Progenitor cell of endocrine pancreas (in vitro differentiated cells): ENCODE data around the gene FAHD1. TPM values are rescaled to one million over a fixed set of nuclear protein-coding genes. Genes with fewer than 3 reads are reported as not detected.

Source experiments
- DNase-seq: peaks from one replicate; pipeline ENCODE4 v3.0.0; 2021; ENCODE audit warnings: low spot score; ENCODE audit not compliant: unreplicated experiment
- H3K27ac Mint-ChIP-seq: 2 replicates; pipeline ENCODE4 v1.8.0; 2021; ENCODE audit warnings: mild to moderate bottlenecking, moderate library complexity, mixed read lengths
- H3K27me3 Mint-ChIP-seq: 2 replicates; pipeline ENCODE4 v1.8.0; 2021; ENCODE audit warnings: mixed read lengths
- H3K36me3 Mint-ChIP-seq: 2 replicates; pipeline ENCODE4 v1.8.0; 2022; ENCODE audit warnings: mixed read lengths; ENCODE audit not compliant: insufficient read depth
- H3K4me1 Mint-ChIP-seq: 2 replicates; pipeline ENCODE4 v1.8.0; 2021; ENCODE audit warnings: low read depth, mixed read lengths
- H3K4me3 Mint-ChIP-seq: 2 replicates; pipeline ENCODE4 v1.8.0; 2021; ENCODE audit warnings: low read depth, mild to moderate bottlenecking, moderate library complexity, mixed read lengths
- H3K9me3 Mint-ChIP-seq: 2 replicates; pipeline ENCODE4 v1.8.0; 2021; ENCODE audit warnings: low read depth, mixed read lengths
- total RNA-seq: library from RNA; stranded (reverse); gene quantifications from 2 replicates; pipeline ENCODE4 v1.2.1, GENCODE V29; 2021
- TF ChIP-seq, protein P1 (sequence below): fragments of 200-600 bp; sonication (generic); IDR thresholded peaks from one replicate; pipeline ENCODE4 v1.5.0; 2021; ENCODE audit warnings: antibody characterized with exemption, mild to moderate bottlenecking; ENCODE audit not compliant: unreplicated experiment

The FAHD1 gene
- total RNA-seq, 1 donor from 2014 or later = 26.3 TPM

DNA sequence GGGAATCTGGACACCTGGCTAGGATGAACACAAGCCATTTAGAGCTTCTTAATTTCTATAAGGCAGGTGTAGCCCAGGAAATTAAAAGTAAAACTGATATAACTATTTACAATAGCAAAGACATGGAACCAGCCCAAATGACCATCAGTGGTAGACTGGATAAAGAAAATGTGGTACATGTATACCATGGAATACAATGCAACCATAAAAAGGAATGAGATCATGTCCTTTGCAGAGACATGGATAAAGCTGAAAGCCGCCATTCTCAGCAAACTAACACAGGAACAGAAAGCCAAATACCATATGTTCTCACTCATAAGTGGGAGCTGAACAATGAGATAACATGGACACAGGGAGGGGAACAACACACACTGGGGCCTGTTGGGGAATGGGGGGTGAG lies 19.4 kb downstream of the FAHD1 start:
- no peak overlapping the region for H3K27ac Mint-ChIP-seq
- TF ChIP-seq, protein P1, sequence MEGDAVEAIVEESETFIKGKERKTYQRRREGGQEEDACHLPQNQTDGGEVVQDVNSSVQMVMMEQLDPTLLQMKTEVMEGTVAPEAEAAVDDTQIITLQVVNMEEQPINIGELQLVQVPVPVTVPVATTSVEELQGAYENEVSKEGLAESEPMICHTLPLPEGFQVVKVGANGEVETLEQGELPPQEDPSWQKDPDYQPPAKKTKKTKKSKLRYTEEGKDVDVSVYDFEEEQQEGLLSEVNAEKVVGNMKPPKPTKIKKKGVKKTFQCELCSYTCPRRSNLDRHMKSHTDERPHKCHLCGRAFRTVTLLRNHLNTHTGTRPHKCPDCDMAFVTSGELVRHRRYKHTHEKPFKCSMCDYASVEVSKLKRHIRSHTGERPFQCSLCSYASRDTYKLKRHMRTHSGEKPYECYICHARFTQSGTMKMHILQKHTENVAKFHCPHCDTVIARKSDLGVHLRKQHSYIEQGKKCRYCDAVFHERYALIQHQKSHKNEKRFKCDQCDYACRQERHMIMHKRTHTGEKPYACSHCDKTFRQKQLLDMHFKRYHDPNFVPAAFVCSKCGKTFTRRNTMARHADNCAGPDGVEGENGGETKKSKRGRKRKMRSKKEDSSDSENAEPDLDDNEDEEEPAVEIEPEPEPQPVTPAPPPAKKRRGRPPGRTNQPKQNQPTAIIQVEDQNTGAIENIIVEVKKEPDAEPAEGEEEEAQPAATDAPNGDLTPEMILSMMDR = no peak
- H3K4me1 Mint-ChIP-seq = no peaks in the 10 kb centered on the region
- no peaks in the 10 kb centered on the region for H3K36me3 Mint-ChIP-seq
- no peak overlapping the region for H3K4me3 Mint-ChIP-seq
- peaks cover 29% of the 10 kb centered on the region for H3K27me3 Mint-ChIP-seq
- no peaks in the 10 kb centered on the region for H3K9me3 Mint-ChIP-seq
- DNase-seq = no peak

DNA sequence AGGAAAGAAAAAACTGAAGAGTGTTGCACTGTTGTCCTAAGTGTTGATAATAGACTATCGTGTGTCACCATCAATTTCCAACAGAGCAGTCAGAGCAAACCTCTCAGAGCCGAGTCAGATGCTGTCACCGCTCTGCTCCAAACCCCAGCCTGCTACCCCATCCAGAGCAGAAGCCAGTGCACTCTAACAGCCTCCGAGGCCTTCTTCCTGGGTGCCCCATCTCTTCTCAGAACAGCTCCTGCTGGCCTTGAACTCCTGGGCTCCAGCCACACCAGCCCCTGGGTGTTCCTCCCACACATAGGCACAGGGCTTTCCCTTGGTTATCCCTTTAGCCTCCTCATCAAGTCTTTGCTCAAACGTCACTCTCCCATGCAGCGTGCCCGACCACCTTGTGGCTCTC lies 24.0 kb downstream of the FAHD1 start:
- Mint-ChIP-seq H3K36me3 (no peaks in the 10 kb centered on the region), H3K4me3 (no peak overlapping the region), H3K9me3 (no peaks in the 10 kb centered on the region), H3K27ac (no peak overlapping the region), H3K27me3 (peaks cover 61% of the 10 kb centered on the region), H3K4me1 (no peaks in the 10 kb centered on the region)
- TF ChIP-seq, protein P1 = no peak
- no peak for DNase-seq

DNA sequence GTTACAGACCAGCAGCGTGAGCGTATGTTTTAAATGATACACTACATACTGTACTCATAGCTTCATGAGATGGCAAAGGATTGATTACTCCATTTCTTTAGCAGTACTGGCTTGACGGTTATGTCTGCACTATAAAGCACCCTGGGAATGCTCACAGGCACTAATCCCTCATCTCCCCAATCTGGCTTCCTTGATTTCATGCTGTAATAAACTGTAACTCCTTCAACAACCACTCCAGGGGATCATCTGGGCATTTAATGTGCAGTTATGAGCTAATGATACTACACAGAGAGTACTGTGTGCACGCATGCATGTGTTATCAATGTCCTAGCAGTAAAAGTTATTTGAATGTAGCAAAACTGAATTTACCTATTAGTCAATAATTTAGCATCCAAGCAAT lies 24.8 kb downstream of the FAHD1 start:
- Mint-ChIP-seq H3K27ac (no peak overlapping the region), H3K9me3 (no peaks in the 10 kb centered on the region), H3K27me3 (peaks cover 54% of the 10 kb centered on the region), H3K36me3 (no peaks in the 10 kb centered on the region), H3K4me3 (no peak overlapping the region), H3K4me1 (no peaks in the 10 kb centered on the region)
- TF ChIP-seq, protein P1 = no peak
- no peak for DNase-seq

DNA sequence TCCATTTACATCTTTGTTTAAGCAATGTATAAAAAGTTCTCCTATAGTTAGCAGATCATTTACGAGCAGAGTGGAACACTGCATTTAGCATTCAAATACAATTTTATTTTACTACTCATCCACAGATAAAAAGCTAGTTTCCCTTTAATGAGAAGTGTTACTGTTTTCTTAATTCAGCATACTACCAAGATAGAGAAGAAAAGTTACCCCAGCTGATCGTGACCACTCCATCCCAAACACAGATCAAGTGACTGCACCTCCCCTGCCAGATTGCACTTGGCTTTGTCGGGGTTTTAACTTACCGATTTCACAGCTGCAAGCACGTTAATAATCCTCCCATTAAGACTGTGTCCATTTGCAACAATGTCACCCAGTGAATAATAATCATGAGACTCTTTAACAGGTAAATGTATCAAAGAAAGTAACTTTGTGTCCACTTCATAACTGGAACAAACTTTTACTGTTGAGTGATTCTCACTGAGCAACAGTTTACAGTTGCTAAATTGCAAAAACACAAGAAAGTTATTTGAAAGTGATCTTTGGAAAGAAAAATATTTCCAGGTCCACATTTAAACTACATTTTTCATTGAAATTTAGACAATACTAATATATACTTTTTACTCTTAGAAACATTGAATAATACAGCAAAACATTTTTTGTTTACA lies 30.6 kb downstream of the FAHD1 start:
- Mint-ChIP-seq H3K9me3 (no peaks in the 10 kb centered on the region), H3K4me1 (no peaks in the 10 kb centered on the region), H3K27ac (no peak overlapping the region), H3K27me3 (peaks cover 81% of the 10 kb centered on the region), H3K4me3 (no peak overlapping the region), H3K36me3 (no peaks in the 10 kb centered on the region)
- TF ChIP-seq, protein P1 = no peak
- no peak for DNase-seq

DNA sequence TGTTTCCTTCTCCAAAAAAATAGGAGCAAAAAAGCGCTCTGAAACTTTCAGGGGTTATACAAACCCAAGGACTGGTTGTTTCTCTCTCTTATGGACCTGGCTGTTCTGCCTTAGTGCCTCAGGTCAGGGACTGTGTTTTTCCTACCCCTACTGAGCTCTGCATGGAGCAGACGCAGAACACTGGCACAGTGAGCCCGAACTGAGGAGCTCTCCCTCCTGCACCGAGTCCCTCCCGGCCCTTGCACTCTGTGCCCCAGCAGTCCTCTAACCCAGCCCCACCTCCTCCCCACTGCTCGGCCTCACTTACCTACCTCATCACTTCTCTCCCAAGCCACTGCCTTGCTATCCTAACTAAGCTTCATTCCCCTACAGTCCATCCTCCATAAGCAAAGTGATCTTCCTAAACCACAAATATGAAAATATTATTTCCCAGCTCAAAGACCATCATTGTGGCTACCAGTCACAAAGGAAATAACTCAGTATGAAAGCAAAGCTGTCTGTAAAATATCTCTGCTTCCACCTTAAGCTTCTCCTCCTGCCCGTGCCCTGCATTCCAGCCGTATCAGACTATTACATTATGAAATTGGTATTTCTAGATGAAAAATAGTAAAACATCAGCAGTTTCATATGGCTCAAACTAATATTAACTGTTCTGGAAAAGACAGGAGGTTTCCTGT lies 31.3 kb downstream of the FAHD1 start:
- TF ChIP-seq, protein P1 = no peak
- no peak overlapping the region for H3K4me3 Mint-ChIP-seq
- H3K4me1 Mint-ChIP-seq = no peaks in the 10 kb centered on the region
- no peaks in the 10 kb centered on the region for H3K9me3 Mint-ChIP-seq
- no peak for DNase-seq
- H3K36me3 Mint-ChIP-seq = no peaks in the 10 kb centered on the region
- H3K27ac Mint-ChIP-seq = no peak overlapping the region
- peaks cover 76% of the 10 kb centered on the region for H3K27me3 Mint-ChIP-seq
